MCF 10A (cell line): ENCODE results near the gene IRF2BP2. TPM values are rescaled to one million over a fixed set of nuclear protein-coding genes. Genes with fewer than 3 reads are reported as not detected.

Source experiments
- BruUV-seq: library from RNA; stranded (reverse); fragments of 400-500 nt; replicated peaks from 2 replicates; lab custom pipeline; 2021; lab: Mats Ljungman, UMichigan
- CTCF ChIA-PET: fragments of 300-600 bp; sonication (Branson Sonifier 250); formaldehyde crosslinking; extraction: SDS; loops from one replicate; lab custom pipeline; 2021; ENCODE audit warnings: antibody characterized with exemption, inconsistent platforms; lab: Yijun Ruan, JAX
- POLR2A ChIA-PET: fragments of 300-600, 350-650 bp; sonication (Branson Sonifier 250); formaldehyde crosslinking; extraction: SDS; loops from one replicate; lab custom pipeline; 2020; ENCODE audit warnings: antibody characterized with exemption, inconsistent platforms; lab: Yijun Ruan, JAX
- DNase-seq: peaks from one replicate; pipeline ENCODE4 v3.0.0-alpha.2; 2018; ENCODE audit not compliant: unreplicated experiment
- H3K27ac Mint-ChIP-seq: one replicate; pipeline ENCODE4 v1.8.0; 2022; ENCODE audit warnings: mild to moderate bottlenecking, low read depth, mixed read lengths; ENCODE audit not compliant: unreplicated experiment
- H3K27me3 Mint-ChIP-seq: one replicate; pipeline ENCODE4 v1.8.0; 2022; ENCODE audit warnings: mixed read lengths; ENCODE audit not compliant: insufficient read depth, unreplicated experiment
- H3K36me3 Mint-ChIP-seq: one replicate; pipeline ENCODE4 v1.8.0; 2022; ENCODE audit warnings: mild to moderate bottlenecking, moderate library complexity, mixed read lengths; ENCODE audit not compliant: insufficient read depth, unreplicated experiment
- H3K4me1 Mint-ChIP-seq: one replicate; pipeline ENCODE4 v1.8.0; 2022; ENCODE audit warnings: mixed read lengths; ENCODE audit not compliant: insufficient read depth, unreplicated experiment
- H3K4me3 Mint-ChIP-seq: one replicate; pipeline ENCODE4 v1.8.0; 2022; ENCODE audit warnings: mild to moderate bottlenecking, moderate library complexity, mixed read lengths; ENCODE audit not compliant: unreplicated experiment
- H3K9me3 Mint-ChIP-seq: one replicate; pipeline ENCODE4 v1.8.0; 2022; ENCODE audit warnings: mixed read lengths; ENCODE audit not compliant: unreplicated experiment
- intact Hi-C: fragments of 100-400 bp; cut with micrococcal nuclease; formaldehyde crosslinking; loops from 2 replicates; pipeline ENCODE4 v1.14.1; 2022
- total RNA-seq: library from RNA; stranded (reverse); gene quantifications from 2 replicates; pipeline ENCODE4 v1.2.3, GENCODE V29; 2022
- TF ChIP-seq, protein P1 (sequence below): fragments of 200-600 bp; IDR thresholded peaks from one replicate; pipeline ENCODE4 v1.8.0; 2022; ENCODE audit warnings: antibody characterized with exemption, mild to moderate bottlenecking; ENCODE audit not compliant: unreplicated experiment

Gene IRF2BP2
- total RNA-seq, 1 experiment from 2014 or later: 217 TPM

- CTCF ChIA-PET: interaction anchor here (0.5 to 3.3 kb wide), 9 partner anchors 11 to 520 kb away, joined by 3 to 11 read pairs (median 4); no protein-coding TSS in a partner anchor
- POLR2A ChIA-PET: interaction anchor here (0.6 to 6.0 kb wide), 34 partner anchors 9 to 527 kb away, joined by 3 to 137 read pairs (median 8); partner anchors contain the start of gene IRF2BP2
- Mint-ChIP-seq H3K4me1 (peaks cover 25% of the 10 kb centered on the region), H3K27ac (peak overlapping the region; percentile 80), H3K9me3 (peaks cover 6% of the 10 kb centered on the region), H3K4me3 (no peak overlapping the region), H3K27me3 (no peaks in the 10 kb centered on the region), H3K36me3 (no peaks in the 10 kb centered on the region)
- TF ChIP-seq, protein P1, sequence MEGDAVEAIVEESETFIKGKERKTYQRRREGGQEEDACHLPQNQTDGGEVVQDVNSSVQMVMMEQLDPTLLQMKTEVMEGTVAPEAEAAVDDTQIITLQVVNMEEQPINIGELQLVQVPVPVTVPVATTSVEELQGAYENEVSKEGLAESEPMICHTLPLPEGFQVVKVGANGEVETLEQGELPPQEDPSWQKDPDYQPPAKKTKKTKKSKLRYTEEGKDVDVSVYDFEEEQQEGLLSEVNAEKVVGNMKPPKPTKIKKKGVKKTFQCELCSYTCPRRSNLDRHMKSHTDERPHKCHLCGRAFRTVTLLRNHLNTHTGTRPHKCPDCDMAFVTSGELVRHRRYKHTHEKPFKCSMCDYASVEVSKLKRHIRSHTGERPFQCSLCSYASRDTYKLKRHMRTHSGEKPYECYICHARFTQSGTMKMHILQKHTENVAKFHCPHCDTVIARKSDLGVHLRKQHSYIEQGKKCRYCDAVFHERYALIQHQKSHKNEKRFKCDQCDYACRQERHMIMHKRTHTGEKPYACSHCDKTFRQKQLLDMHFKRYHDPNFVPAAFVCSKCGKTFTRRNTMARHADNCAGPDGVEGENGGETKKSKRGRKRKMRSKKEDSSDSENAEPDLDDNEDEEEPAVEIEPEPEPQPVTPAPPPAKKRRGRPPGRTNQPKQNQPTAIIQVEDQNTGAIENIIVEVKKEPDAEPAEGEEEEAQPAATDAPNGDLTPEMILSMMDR: no peak
- BruUV-seq: TSS peak; percentile 90
- intact Hi-C loops: loop anchor here (1.0 to 2.0 kb wide), 6 partner anchors 31 to 519 kb away; no protein-coding TSS in a partner anchor
- DNase-seq: peak; percentile 100
Observed at GRCh38 chr1:234564035-234565029, 45.6 kb downstream of the IRF2BP2 start.

- Mint-ChIP-seq H3K9me3 (no peaks in the 10 kb centered on the region), H3K36me3 (no peaks in the 10 kb centered on the region), H3K27me3 (no peaks in the 10 kb centered on the region), H3K4me3 (no peak overlapping the region), H3K27ac (no peak overlapping the region), H3K4me1 (peaks cover 25% of the 10 kb centered on the region)
- no TSS peak for BruUV-seq
- TF ChIP-seq, protein P1: no peak
- intact Hi-C loops: no loop called here
- DNase-seq: no peak
- CTCF ChIA-PET: interaction anchor here (0.6 to 1.2 kb wide), 2 partner anchors 22 to 1410 kb away, joined by 4 read pairs; no protein-coding TSS in a partner anchor
- POLR2A ChIA-PET: interaction anchor here (0.7 to 1.5 kb wide), 10 partner anchors 8 to 455 kb away, joined by 3 to 12 read pairs (median 3); no protein-coding TSS in a partner anchor
Observed at GRCh38 chr1:234562334-234562733, 47.6 kb downstream of the IRF2BP2 start.

- Mint-ChIP-seq H3K4me1 (peaks cover 24% of the 10 kb centered on the region), H3K36me3 (no peaks in the 10 kb centered on the region), H3K9me3 (no peaks in the 10 kb centered on the region), H3K27ac (peak overlapping the region; percentile 4), H3K4me3 (no peak overlapping the region), H3K27me3 (no peaks in the 10 kb centered on the region)
- DNase-seq: no peak
- ChIA-PET POLR2A (interaction anchor here (0.6 to 3.3 kb wide), 10 partner anchors 8 to 560 kb away, joined by 3 to 26 read pairs (median 3); no protein-coding TSS in a partner anchor), CTCF (interaction anchor here (0.9 to 1.3 kb wide), 3 partner anchors 21 to 53 kb away, joined by 3 to 5 read pairs (median 4); no protein-coding TSS in a partner anchor)
- BruUV-seq: no TSS peak
- intact Hi-C loops: no loop called here
- TF ChIP-seq, protein P1: no peak
Observed at GRCh38 chr1:234561319-234561718, 48.7 kb downstream of the IRF2BP2 start.
